C4-2B (cell line): ENCODE data around the gene INPP4A.

Source experiments
- ZFX ChIP-seq: fragments of 450-650 bp; IDR thresholded peaks from 2 replicates; pipeline ENCODE4 v1.6.1; 2017
- TF ChIP-seq, protein P1 (sequence below): fragments of 450-650 bp; conservative IDR thresholded peaks from 2 replicates; pipeline ENCODE4 v1.5.1; 2017; ENCODE audit warnings: mild to moderate bottlenecking

- TF ChIP-seq, protein P1, sequence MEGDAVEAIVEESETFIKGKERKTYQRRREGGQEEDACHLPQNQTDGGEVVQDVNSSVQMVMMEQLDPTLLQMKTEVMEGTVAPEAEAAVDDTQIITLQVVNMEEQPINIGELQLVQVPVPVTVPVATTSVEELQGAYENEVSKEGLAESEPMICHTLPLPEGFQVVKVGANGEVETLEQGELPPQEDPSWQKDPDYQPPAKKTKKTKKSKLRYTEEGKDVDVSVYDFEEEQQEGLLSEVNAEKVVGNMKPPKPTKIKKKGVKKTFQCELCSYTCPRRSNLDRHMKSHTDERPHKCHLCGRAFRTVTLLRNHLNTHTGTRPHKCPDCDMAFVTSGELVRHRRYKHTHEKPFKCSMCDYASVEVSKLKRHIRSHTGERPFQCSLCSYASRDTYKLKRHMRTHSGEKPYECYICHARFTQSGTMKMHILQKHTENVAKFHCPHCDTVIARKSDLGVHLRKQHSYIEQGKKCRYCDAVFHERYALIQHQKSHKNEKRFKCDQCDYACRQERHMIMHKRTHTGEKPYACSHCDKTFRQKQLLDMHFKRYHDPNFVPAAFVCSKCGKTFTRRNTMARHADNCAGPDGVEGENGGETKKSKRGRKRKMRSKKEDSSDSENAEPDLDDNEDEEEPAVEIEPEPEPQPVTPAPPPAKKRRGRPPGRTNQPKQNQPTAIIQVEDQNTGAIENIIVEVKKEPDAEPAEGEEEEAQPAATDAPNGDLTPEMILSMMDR, result no peak
- no peak for TF ChIP-seq ZFX
Observed at GRCh38 chr2:98572676-98573075, 128.0 kb downstream of the INPP4A start.
